ENCODE measurements around the gene TTI1. TPM values are rescaled to one million over a fixed set of nuclear protein-coding genes. Genes with fewer than 3 reads are reported as not detected.

Gene TTI1
- total RNA-seq, 6 experiments from 2014 or later: 11.8 to 17.9 (median 14.1) TPM

DNA sequence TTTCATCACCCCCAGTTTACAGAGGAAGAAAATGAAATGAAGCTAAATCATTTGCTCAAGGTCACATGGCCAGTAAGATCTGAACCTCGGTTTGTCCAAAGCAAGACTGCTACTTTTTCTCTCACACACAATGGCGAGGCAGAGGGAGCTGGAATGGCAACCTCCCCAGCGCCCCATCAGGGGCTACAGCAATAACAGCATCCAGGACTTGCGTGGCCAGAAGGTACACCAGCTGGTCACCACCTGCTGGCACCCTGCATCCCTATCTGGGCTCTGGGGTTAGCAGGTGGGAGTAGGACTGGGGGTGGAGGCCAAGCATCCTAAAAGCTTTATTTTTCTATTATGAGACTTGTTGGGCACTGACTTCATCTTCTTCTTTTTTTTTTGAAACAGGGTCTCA is 41.3 kb downstream of the TTI1 start:
- Mint-ChIP-seq H3K27me3 (ENCODE audit: insufficient read depth) (no peaks in the 10 kb centered on the region), H3K36me3 (ENCODE audit: low read depth) (peaks cover 13% of the 10 kb centered on the region), H3K4me1 (ENCODE audit: low read depth) (peaks cover 44% of the 10 kb centered on the region), H3K9me3 (no peaks in the 10 kb centered on the region), H3K4me3 (no peak overlapping the region), H3K27ac (no peak overlapping the region)
- TF ChIP-seq, protein P1, sequence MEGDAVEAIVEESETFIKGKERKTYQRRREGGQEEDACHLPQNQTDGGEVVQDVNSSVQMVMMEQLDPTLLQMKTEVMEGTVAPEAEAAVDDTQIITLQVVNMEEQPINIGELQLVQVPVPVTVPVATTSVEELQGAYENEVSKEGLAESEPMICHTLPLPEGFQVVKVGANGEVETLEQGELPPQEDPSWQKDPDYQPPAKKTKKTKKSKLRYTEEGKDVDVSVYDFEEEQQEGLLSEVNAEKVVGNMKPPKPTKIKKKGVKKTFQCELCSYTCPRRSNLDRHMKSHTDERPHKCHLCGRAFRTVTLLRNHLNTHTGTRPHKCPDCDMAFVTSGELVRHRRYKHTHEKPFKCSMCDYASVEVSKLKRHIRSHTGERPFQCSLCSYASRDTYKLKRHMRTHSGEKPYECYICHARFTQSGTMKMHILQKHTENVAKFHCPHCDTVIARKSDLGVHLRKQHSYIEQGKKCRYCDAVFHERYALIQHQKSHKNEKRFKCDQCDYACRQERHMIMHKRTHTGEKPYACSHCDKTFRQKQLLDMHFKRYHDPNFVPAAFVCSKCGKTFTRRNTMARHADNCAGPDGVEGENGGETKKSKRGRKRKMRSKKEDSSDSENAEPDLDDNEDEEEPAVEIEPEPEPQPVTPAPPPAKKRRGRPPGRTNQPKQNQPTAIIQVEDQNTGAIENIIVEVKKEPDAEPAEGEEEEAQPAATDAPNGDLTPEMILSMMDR (IDR thresholded peaks at IDR 0.05): no peak
- DNase-seq: no peak

DNA sequence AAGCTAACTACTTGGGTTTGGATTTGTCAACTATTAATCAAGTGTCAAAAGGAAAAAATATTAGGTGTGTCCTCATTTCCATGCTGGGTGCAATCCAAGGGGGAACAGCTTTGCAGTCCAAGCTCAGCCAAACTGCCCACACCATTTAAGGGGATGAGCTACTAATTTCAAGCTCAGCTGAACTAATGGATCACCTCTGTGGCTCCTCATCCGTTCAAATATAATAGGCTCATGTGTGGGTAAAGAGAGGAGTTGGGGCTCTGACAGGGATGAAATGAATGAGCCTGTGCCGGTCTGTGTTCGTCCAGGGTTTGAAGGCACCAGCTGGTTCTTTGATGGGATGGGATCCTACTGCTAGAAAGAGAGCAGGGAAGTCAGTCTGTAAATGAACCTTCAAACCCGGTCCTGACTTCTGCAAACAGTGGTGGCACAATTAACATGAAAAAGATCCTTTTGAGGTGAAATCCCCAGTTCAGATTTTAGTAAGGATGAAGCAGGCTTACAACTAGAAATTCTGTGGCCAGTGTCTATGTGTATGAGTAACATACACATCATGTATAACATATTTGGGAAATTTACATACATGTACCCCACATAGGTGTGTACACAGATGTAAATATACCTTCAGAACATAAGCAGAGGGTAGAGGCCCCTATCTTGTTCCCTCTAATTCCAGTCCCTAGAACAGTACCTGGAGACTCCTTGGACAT is 41.9 kb downstream of the TTI1 start:
- TF ChIP-seq, protein P1 (IDR thresholded peaks at IDR 0.05): no peak
- no peak for DNase-seq
- Mint-ChIP-seq H3K4me1 (ENCODE audit: low read depth) (peaks cover 44% of the 10 kb centered on the region), H3K27ac (peak overlapping the region; percentile 52; the same call in 1 of the 2 replicates), H3K36me3 (ENCODE audit: low read depth) (peaks cover 13% of the 10 kb centered on the region), H3K27me3 (ENCODE audit: insufficient read depth) (no peaks in the 10 kb centered on the region), H3K4me3 (no peak overlapping the region), H3K9me3 (no peaks in the 10 kb centered on the region)

DNA sequence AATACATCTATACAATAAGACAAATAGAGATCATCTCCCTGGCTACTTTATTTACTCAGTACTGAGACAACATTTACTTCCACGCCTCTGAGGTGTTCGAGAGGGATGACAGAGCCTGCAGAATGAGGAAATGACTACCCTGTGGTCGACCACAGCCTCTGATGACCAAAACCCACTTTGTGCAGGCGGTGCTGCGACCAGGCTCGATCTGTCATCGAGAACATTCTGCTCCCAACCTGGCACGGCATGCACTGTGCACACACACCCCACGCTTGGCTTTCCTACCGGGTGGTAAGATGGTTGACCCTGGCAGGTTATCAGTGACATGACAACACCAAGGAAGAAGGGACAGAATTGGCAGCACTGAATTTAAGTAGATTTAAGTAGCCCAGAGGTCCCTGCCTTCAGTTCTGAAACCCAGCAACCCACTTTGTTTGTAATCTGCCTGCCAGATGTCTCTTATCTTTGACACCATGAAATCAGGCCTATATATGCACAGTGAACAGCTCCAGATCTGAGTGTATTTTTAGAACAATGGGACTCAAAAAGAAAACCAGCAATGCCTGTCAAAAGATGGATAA is 42.6 kb downstream of the TTI1 start:
- no peaks in the 10 kb centered on the region for H3K27me3 Mint-ChIP-seq (ENCODE audit: insufficient read depth)
- peak; percentile 57 for DNase-seq
- no peak overlapping the region for H3K4me3 Mint-ChIP-seq
- H3K4me1 Mint-ChIP-seq (ENCODE audit: low read depth): peaks cover 44% of the 10 kb centered on the region
- no peaks in the 10 kb centered on the region for H3K9me3 Mint-ChIP-seq
- H3K36me3 Mint-ChIP-seq (ENCODE audit: low read depth): peaks cover 13% of the 10 kb centered on the region
- peak overlapping the region; percentile 52 for H3K27ac Mint-ChIP-seq
- TF ChIP-seq, protein P1 (IDR thresholded peaks at IDR 0.05): no peak

DNA sequence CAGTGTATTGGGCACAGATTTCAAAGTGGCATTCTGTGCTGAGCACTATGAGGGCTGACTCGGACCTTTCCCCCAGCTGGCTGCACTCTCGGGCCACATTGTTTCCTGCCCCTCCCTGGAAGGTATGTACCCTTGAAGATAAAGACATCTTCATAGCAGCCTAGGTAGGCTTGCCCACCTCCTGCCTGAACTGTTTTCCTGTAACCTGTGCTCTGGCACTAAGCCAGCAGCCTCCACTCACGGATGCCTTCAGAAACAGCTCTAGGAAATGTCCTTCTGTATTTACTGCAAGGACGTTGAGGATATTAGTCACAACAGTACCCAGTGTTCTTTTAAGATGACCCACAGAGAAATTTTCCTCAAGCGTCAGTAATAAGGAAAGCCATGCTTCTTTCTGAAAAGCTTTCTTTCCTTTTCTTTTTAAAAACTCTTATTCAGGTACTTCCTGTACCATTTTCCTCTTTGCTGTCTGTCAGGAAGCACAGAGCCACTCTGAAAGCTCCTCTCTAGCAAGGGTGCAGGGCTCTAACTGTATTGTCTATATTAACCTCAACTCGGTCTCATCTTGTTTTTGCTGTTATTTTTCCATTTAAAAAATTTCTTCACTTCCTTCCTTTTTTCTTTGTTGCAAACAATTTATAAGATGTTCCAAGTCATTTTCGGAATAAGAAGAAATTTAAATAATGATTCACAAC is 43.5 kb downstream of the TTI1 start:
- Mint-ChIP-seq H3K4me3 (no peak overlapping the region), H3K27ac (no peak overlapping the region; the same call in 1 of the 2 replicates), H3K4me1 (ENCODE audit: low read depth) (peaks cover 43% of the 10 kb centered on the region), H3K36me3 (ENCODE audit: low read depth) (peaks cover 15% of the 10 kb centered on the region), H3K9me3 (no peaks in the 10 kb centered on the region), H3K27me3 (ENCODE audit: insufficient read depth) (no peaks in the 10 kb centered on the region)
- TF ChIP-seq, protein P1 (IDR thresholded peaks at IDR 0.05): no peak
- DNase-seq: no peak

DNA sequence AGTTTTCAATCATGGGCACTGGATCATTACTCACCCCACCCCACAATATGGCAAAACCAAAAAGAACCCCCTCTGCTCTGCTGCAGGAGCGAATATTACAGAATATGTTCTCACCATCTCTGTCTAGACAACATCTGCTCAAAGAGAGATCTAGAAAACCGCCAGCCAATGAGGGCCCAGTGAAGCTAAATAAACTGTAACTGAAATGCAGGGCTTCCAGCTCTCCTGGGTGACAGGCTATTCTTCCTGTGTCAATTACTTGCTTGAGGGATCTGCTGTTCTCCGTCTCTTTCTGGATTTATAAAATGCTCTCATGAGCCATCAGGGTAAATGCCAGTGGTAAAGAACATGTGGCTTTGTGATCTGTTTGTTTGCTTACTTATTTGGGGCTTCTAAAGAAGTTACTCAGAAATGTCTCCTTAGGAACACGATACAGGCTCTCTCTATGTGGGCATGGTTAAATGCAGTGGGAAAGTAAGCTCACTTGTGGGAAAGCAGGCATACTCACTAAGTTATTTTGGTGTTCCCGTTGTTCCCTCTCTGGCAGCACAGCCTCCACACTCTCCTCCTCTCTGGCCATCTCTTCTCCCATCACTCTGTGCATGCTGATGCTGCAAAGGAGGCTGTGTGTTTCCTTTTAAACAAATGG is 44.8 kb downstream of the TTI1 start:
- Mint-ChIP-seq H3K36me3 (ENCODE audit: low read depth) (peaks cover 13% of the 10 kb centered on the region), H3K27ac (no peak overlapping the region), H3K9me3 (no peaks in the 10 kb centered on the region), H3K4me3 (no peak overlapping the region), H3K4me1 (ENCODE audit: low read depth) (peaks cover 33% of the 10 kb centered on the region), H3K27me3 (ENCODE audit: insufficient read depth) (no peaks in the 10 kb centered on the region)
- no peak for DNase-seq
- TF ChIP-seq, protein P1 (IDR thresholded peaks at IDR 0.05): no peak
